Epithelial cell of proximal tubule (primary cell): Measurements from ENCODE around the gene FRMD8. TPM values are rescaled to one million over a fixed set of nuclear protein-coding genes. Genes with fewer than 3 reads are reported as not detected.

ENCODE experiments used
- DNase-seq: peaks from one replicate; pipeline ENCODE4 v3.0.0-alpha.2; 2011; ENCODE audit warnings: low read depth
- H3K4me3 ChIP-seq: 2 replicates; pipeline ENCODE4 v1.5.1; 2011; ENCODE audit warnings: low read depth, mild to moderate bottlenecking, low read length
- CTCF ChIP-seq: conservative IDR thresholded peaks from 2 replicates; pipeline ENCODE4 v1.5.1; 2012; ENCODE audit warnings: low read depth, mild to moderate bottlenecking, low read length
- total RNA-seq: library from RNA; depleted of rRNA; stranded (reverse); fragments of >200 nt; gene quantifications from 2 replicates; pipeline ENCODE4 v1.2.3, GENCODE V29; 2015

Gene FRMD8
- total RNA-seq, 1 donor from 2014 or later, result 43.5 TPM

- peak overlapping the region; percentile 52 for H3K4me3 ChIP-seq
- peak; percentile 98 for DNase-seq
- TF ChIP-seq CTCF, result no peak
Observed at GRCh38 chr11:65418681-65419459, 32.4 kb downstream of the FRMD8 start.

GRCh38 chr11:65419460-65419771 is 33.0 kb downstream of the FRMD8 start:
- TF ChIP-seq CTCF, result no peak
- H3K4me3 ChIP-seq, result peak overlapping the region; percentile 47

GRCh38 chr11:65419772-65420481 is 33.5 kb downstream of the FRMD8 start:
- TF ChIP-seq CTCF, result no peak
- DNase-seq, result peak; percentile 79
- H3K4me3 ChIP-seq, result peak overlapping the region; percentile 47

More at GRCh38 chr11:65419460-65419771, 33.0 kb downstream of the FRMD8 start:
- no peak for DNase-seq

GRCh38 chr11:65420506-65420905 is 34.1 kb downstream of the FRMD8 start:
- TF ChIP-seq CTCF, result no peak
- H3K4me3 ChIP-seq, result peak overlapping the region; percentile 35
- no peak for DNase-seq

- TF ChIP-seq CTCF, result no peak
- H3K4me3 ChIP-seq, result peak overlapping the region; percentile 47
- peak; percentile 93 for DNase-seq
Observed at GRCh38 chr11:65420979-65421793, 34.7 kb downstream of the FRMD8 start.

- no peak for DNase-seq
- peak overlapping the region; percentile 85 for H3K4me3 ChIP-seq
- TF ChIP-seq CTCF, result no peak
Observed at GRCh38 chr11:65421794-65422632, 35.6 kb downstream of the FRMD8 start.
